RPMI7951 (cell line): ENCODE data around the gene RIPOR3. TPM values are rescaled to one million over a fixed set of nuclear protein-coding genes. Genes with fewer than 3 reads are reported as not detected.

Experiments
- total RNA-seq: library from RNA; depleted of rRNA; stranded (reverse); fragments of >200 nt; shearing (Covaris generic); gene quantifications from 2 replicates; pipeline ENCODE4 v1.2.3, GENCODE V29; 2014; rRNA removed

The RIPOR3 gene
- total RNA-seq, 1 experiment from 2014 or later, result 10.8 TPM

Other genes starting within 250 kb of the RIPOR3 start
- gene PTPN1, start 181.2 kb downstream of the RIPOR3 start, total RNA-seq, result 42.1 and 42.2 TPM in 2 replicates
- 5.5 and 6.2 TPM in 2 replicates for gene PARD6B, start 40.0 kb upstream of the RIPOR3 start, total RNA-seq
- 5.9 and 11.6 TPM in 2 replicates for gene BCAS4, start 103.5 kb upstream of the RIPOR3 start, total RNA-seq
- 36.3 and 43.1 TPM in 2 replicates for gene ADNP, start 239.9 kb upstream of the RIPOR3 start, total RNA-seq